CD4-positive, alpha-beta T cell treated with Interleukin-17A for 4 hours (primary cell): Measurements from ENCODE around the gene CDK4.

Experiments
- DNase-seq: peaks from one replicate; pipeline ENCODE4 v3.0.0-alpha.2; 2020; ENCODE audit warnings: mixed read lengths

The CDK4 gene

GRCh38 chr12:57737467-57738460 lies 14.3 kb downstream of the CDK4 start:
- no peak for DNase-seq

DNA sequence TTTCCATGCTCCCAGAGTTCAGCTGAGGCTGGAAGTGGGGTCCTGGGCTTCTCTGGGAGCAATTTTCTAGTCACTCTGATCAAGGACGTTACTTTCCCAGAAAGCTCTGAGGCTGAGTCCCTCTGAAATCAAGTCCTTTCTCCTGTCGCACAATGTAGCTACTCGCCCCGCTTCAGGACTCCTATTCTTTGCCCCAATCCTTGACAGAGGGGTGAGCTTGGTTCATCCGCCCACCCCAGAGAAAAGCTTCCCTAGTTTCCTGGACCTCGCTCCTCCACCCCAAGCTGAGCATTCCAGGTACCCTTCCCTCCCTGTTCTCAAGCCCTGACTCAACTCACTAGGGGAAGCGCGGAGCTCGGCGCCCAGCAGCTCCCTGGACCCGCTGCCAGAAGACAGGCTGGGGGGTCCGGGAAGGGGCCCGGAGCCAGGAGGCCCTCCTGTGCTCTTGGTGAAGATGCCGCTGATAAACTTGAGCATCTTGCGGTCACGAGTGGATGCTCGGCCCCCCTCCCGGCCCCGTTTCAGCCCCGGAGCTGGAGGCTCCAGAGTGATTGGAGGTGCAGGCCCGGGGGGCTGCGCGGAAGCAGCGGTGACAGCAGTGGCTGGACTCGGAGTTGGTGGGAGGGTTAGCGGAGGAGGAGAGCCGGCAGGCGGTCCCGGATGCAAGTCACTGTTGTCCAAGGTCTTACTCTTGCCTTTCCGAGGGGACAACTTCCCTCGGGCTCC lies 15.2 kb downstream of the CDK4 start:
- DNase-seq, result no peak

GRCh38 chr12:57735952-57736740 lies 16.0 kb downstream of the CDK4 start:
- DNase-seq, result no peak

- DNase-seq, result no peak
Measured at GRCh38 chr12:57735198-57735855, 16.8 kb downstream of the CDK4 start.

DNA sequence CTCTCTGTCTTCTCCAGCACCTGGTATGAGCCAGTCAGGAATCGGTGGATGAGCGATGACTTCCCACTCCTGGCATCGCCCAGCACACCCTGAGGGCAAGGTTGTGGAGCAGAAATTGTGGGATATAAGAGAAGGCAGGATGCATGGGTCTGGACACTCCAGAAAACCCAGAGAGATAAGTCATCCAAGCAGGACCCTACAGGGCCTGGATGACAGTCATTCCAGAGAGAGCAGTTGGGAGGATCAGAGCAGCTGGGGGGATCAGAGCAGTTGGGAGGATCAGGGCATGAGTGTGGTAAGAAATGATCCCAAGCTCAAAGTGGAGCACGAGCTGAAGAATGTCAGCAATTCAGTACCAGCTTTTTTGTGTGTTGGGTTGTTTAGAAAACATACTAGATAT lies 17.5 kb downstream of the CDK4 start:
- no peak for DNase-seq

DNA sequence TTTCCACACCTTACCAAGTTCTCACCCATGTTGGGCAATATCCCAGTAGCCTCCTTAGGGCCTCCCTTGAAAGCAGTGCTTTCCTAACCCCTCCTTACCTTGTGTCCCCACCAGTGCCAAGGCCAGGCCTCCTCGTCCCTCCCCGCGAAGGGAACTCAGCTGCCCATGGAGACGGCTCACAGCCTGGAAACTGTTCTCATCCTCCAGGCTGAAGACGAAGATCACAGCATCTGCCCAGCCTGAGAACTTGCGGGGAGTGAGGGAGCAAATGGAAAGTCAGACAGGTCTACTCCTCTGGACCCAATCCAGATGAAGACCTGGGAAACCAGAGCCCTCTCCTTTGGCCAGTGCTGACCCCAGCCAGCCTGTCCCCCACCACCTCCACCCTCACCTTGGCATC lies 18.2 kb downstream of the CDK4 start:
- DNase-seq, result no peak

DNA sequence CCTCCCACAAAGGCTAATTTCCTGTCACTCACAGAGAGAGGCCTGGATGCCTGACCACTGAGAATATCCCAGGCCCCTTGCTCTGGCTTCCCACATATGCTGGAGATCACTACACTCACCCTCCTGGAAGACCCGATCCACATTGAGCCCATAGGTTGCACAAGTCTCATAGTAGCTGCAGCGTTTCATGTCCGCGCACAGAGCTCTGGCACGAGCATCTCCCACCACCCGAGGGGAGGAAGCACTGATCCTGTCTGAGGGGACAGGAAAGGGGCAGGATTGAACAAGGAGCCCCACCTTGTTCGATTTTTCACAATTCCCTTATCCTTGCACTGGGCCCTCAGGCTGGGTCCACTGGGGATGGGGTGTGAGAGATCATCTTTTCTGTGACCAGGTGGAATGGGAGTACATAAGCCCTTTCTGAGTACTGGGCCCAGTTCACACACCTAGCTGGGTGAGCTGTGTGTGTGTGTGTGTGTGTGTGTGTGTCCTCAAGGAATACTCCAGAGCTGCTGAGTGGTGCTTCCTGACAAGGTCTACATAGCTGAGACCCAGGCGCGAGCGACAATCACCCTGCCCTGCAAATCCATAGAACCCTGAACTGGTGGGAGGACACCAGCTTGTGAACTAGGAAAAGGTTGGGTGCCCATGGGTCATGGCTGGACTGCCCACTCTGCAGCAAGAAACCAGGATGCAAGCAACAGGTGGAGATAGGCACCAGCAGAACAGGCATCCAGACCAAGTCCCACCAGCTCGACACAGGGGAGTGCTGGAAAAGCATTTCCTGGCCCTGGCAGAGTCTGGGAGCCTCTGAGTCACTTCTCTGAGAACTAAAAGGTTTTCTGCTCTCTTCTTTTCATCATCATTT lies 19.1 kb downstream of the CDK4 start:
- no peak for DNase-seq

GRCh38 chr12:57732270-57732669 lies 19.8 kb downstream of the CDK4 start:
- DNase-seq, result no peak

DNA sequence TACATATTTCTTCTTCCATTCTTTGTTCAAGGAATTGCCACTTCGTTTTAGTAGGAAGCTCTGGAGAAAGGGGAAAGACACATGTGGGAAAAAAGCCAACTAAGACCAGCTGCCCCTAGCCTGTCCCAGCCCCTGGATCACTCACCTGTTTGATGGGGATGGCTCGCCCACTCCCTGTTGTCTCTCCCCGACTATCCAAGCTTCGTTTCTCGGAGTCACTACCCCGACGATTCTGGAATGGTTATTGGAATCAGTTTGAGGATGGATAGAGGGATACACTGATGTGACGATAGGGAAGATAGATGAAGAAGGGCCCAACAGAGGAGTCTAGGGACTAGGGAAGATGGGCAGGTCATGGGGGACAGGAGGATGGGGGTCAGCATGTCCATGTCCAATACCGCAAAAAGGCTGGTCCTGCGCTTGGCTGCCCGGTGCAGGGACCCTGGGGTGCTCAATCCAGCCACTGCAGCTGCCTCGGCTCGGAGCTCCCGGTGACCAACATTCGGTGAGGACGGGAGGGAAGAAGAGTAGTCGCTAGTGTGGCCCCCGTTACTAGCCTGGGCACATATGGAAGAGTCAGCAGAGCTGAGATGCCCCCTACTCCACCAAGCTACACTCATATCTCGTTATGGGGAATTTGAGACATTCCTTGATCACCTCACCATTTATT lies 20.6 kb downstream of the CDK4 start:
- no peak for DNase-seq

GRCh38 chr12:57730336-57731067 lies 21.6 kb downstream of the CDK4 start:
- DNase-seq, result no peak

GRCh38 chr12:57729321-57729844 lies 22.7 kb downstream of the CDK4 start:
- DNase-seq, result no peak

DNA sequence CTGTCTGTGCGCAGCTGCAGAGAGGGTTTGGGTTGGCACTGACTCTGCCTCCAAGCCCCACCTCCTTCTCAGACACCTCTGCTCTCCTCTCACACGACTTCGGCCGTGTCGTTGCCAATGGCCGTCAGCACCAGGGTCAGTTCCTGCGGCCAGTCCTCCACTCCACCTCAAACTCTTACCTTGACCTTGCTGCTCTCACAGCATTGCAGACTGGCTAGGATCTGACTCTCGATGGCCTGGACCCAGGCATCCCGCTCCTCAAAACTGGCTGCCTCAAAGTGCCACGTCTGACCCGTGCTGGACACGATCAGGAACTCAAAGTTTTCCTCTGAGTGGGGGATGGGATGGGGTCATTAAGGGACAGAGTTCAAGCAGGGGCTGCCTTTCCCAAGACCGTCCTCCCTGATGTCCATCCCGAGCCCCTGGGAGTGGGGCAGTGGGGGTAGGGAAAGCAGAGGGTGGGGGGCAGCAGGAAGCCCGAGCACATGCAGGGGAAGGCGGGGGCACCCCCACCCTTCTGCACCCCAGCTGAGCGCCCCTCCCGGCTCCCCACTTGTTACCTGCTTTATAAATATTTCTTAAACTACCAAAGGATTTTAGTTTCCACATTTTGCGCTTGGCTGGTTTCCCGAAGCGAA lies 24.2 kb downstream of the CDK4 start:
- no peak for DNase-seq

- no peak for DNase-seq
Measured at GRCh38 chr12:57726884-57727757, 25.0 kb downstream of the CDK4 start.

DNA sequence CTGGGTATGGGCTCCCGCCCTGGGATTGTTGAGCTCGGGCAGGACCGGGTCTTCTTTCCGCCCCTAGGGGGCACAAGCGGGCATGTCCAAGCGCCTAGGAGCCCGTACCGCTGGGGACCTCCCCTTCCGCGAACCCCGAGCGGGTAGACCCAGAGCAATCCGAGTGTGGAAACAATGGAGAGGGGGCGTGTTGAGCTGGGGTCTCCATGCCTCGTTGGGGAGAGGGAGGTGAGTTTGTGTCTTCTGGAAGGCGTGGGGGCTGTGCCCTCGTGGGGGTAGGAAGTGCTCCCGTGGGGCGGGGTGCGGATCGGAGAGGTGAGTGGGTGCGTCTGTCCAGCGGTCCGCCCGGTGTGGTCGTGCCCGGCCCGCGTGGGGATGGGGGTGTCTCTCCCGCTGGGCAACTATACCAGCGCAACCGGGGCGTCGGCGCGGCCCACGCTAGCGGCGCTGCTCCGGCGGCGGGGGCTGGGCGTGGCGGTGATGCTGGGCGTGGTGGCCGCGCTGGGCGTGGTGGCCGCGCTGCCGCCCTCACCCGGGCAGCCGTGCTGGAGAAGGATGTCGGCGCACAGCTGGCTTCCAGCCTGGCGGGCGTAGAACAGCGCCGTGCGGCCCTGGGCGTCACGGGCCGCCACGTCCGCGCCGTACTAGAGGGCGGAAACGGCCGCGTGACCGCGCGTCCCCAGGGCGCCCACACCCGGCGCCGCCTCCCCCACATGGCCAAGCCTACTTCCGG lies 25.8 kb downstream of the CDK4 start:
- DNase-seq, result peak; percentile 44

GRCh38 chr12:57725851-57726150 lies 26.3 kb downstream of the CDK4 start:
- no peak for DNase-seq

DNA sequence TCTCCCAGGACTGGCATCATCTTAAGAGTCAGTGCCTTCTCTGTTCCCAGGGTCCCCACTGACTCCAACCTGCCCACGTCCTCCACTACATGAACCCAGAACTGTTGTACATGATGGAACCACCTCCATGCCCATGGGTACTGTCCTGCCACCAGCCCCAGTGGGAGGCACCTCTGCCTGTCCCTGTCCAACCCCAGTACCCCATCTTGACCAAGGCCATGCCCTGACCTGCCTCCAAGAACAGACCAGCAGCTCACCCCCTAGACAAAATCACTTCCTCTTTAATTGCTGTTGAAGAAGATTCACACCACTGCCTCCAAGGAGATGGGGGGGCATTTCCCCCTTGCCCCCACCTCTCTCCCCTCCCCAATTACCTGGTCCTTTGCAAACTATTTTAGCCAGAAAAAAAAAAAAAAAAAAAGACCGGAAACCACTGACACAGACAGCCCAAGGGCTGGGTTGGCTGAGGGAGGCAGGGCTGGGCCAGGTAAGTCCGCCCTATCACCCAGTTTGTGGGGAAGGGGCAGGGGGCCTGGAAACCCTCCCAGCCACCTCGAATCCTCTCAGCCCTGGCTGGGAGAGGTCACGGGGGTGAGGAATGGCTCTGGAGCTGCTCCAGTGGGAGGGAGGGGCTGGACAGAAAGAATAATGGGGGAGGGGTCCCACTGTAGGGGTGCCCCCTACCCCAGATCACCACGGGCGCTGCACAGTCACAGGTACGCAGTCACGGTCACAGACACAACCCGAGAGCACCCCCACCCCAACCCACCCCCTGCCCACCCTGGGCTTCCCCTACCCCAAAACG lies 27.0 kb downstream of the CDK4 start:
- DNase-seq, result no peak
